Thoracic aorta (tissue), 2 donors: Measurements from ENCODE around the gene TIMM21. TPM values are rescaled to one million over a fixed set of nuclear protein-coding genes. Genes with fewer than 3 reads are reported as not detected.

Source experiments
- ATAC-seq: fragments of 150-250 bp; one replicate; pipeline ENCODE4 v1.8.0; 2017; ENCODE audit warnings: low read depth; ENCODE audit not compliant: insufficient number of reproducible peaks, low FRiP score
- DNase-seq: peaks from one replicate; pipeline ENCODE4 v3.0.0-alpha.2; 2020; ENCODE audit warnings: low spot score
- H3K27ac ChIP-seq, 2 donors: fragments of 200-600 bp; sonication (generic); 1 replicate in 1 of 2; 2 replicates in 1 of 2; pipeline ENCODE4 v1.5.1; 2016; ENCODE audit warnings: mild to moderate bottlenecking in 2 of 2, moderate library complexity in 2 of 2
- H3K27me3 ChIP-seq: fragments of 200-600 bp; sonication (generic); replicated peaks from 2 replicates; pipeline ENCODE4 v1.6.0; 2016; ENCODE audit warnings: mild to moderate bottlenecking; ENCODE audit not compliant: insufficient read depth
- H3K36me3 ChIP-seq: fragments of 200-600 bp; sonication (generic); one replicate; pipeline ENCODE4 v1.5.1; 2016
- H3K4me1 ChIP-seq, 2 donors: fragments of 200-600 bp; sonication (generic); 1 replicate in 1 of 2; 2 replicates in 1 of 2; pipeline versions ENCODE4 v1.5.1 to v1.6.0; 2016; ENCODE audit warnings: low read depth in 2 of 2, mild to moderate bottlenecking in 1 of 2; ENCODE audit not compliant: control insufficient read depth in 1 of 2
- H3K4me3 ChIP-seq: fragments of 200-600 bp; sonication (generic); 2 replicates; pipeline ENCODE4 v1.5.1; 2016; ENCODE audit warnings: mild to moderate bottlenecking
- H3K9me3 ChIP-seq: fragments of 200-600 bp; sonication (generic); 2 replicates; pipeline ENCODE4 v1.5.1; 2016
- CTCF ChIP-seq: fragments of 200-600 bp; sonication (generic); IDR thresholded peaks from one replicate; pipeline ENCODE4 v1.5.1; 2019; ENCODE audit warnings: antibody characterized with exemption
- total RNA-seq, 2 donors: library from RNA; depleted of rRNA; stranded (reverse); fragments of >200 nt; gene quantifications; one replicate each; pipeline versions ENCODE4 v1.1.0 to v1.2.3, GENCODE V29; 2016

The TIMM21 gene
- total RNA-seq, 2 donors from 2014 or later: 14.5 to 34.5 TPM

GRCh38 chr18:74152857-74153256, 4.5 kb downstream of the TIMM21 start:
- H3K27ac ChIP-seq: no peak overlapping the region
- H3K4me1 ChIP-seq: peaks cover 14 to 15% of the 10 kb centered on the region in 2 donors
- DNase-seq (no peak), ATAC-seq (no peak)
- H3K36me3 ChIP-seq: peaks cover 20% of the 10 kb centered on the region
- H3K27me3 ChIP-seq: no peaks in the 10 kb centered on the region
- TF ChIP-seq CTCF: no peak
- H3K9me3 ChIP-seq: no peaks in the 10 kb centered on the region
- no peak overlapping the region for H3K4me3 ChIP-seq

DNA sequence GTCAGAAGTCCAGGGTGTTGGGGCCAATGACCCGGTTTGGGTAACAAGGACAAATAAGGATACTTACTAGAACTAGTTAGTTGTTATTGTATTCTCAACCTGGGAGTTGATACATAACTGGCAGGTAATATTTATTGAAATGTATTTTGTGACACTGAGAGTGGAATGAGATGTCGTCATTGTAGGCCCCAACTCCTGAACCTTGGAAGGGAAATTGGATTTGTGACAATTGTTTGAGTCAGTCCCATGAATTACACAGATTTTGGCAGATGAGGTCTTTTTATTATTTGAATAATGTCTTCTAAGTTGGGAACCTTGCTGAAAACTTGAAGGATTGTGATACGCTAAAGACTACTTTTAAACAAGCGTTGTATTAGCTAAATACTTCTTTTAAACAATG, 5.1 kb downstream of the TIMM21 start:
- H3K9me3 ChIP-seq: no peaks in the 10 kb centered on the region
- no peak for TF ChIP-seq CTCF

GRCh38 chr18:74153793-74154192, 5.5 kb downstream of the TIMM21 start:
- Histone ChIP-seq H3K4me1 (peaks cover 13 to 15% of the 10 kb centered on the region in 2 donors), H3K27ac (no peak overlapping the region), H3K27me3 (no peaks in the 10 kb centered on the region), H3K9me3 (no peaks in the 10 kb centered on the region), H3K36me3 (peaks cover 30% of the 10 kb centered on the region), H3K4me3 (no peak overlapping the region)
- TF ChIP-seq CTCF: no peak
- ATAC-seq (no peak), DNase-seq (no peak)

More for the DNA sequence above, 5.1 kb downstream of the TIMM21 start:
- H3K36me3 ChIP-seq: peaks cover 26% of the 10 kb centered on the region
- ATAC-seq (no peak), DNase-seq (no peak)
- no peaks in the 10 kb centered on the region for H3K27me3 ChIP-seq
- peaks cover 14 to 15% of the 10 kb centered on the region in 2 donors for H3K4me1 ChIP-seq
- no peak overlapping the region for H3K4me3 ChIP-seq
- no peak overlapping the region for H3K27ac ChIP-seq

DNA sequence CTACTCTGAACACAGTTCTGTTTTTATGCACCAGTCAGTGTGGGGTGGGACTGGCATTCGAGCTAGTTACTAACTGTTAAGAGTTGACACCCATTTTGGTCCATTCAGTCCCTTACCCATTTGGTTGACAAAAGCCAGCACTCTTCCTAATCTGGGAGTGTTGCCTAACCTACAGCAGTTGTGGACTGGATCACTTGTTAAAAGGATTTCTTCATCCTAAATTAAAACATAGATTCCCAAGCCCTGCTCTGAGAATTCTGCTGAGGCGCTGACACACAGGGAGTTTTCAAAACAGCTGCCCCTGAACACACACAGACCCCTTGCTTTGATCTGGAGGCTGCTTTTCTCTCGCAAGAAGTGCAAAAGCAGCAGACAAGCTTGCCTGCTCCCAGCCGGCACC, 6.4 kb downstream of the TIMM21 start:
- no peak overlapping the region for H3K27ac ChIP-seq
- H3K9me3 ChIP-seq: no peaks in the 10 kb centered on the region
- peaks cover 32% of the 10 kb centered on the region for H3K36me3 ChIP-seq
- H3K4me1 ChIP-seq: peaks cover 4 to 6% of the 10 kb centered on the region in 2 donors
- H3K4me3 ChIP-seq: no peak overlapping the region
- TF ChIP-seq CTCF: no peak
- H3K27me3 ChIP-seq: no peaks in the 10 kb centered on the region
- ATAC-seq (no peak), DNase-seq (no peak)

GRCh38 chr18:74155276-74155675, 7.0 kb downstream of the TIMM21 start:
- no peak for TF ChIP-seq CTCF
- H3K4me3 ChIP-seq: no peak overlapping the region
- H3K9me3 ChIP-seq: no peaks in the 10 kb centered on the region
- DNase-seq (no peak), ATAC-seq (no peak)
- H3K27me3 ChIP-seq: no peaks in the 10 kb centered on the region
- H3K4me1 ChIP-seq: peaks cover 0 to under 1% of the 10 kb centered on the region in 2 donors
- H3K36me3 ChIP-seq: peaks cover 35% of the 10 kb centered on the region
- no peak overlapping the region for H3K27ac ChIP-seq
